Right lung (tissue), 5 donors: ENCODE results near the gene PRDM16. TPM values are rescaled to one million over a fixed set of nuclear protein-coding genes. Genes with fewer than 3 reads are reported as not detected.

Source experiments
- DNase-seq, 2 donors: peaks; one replicate each; pipeline ENCODE4 v3.0.0-alpha.2; 2013
- polyA plus RNA-seq, 5 donors: library from polyadenylated mRNA; unstranded; fragments of 120-200 nt; gene quantifications; one replicate each; pipeline versions ENCODE4 v1.2.1 to v1.2.3, GENCODE V29; 2013; ENCODE audit warnings: inconsistent platforms in 1 of 5, low replicate concordance in 1 of 5; ENCODE audit not compliant: insufficient read length in 5 of 5, insufficient read depth in 1 of 5

Gene PRDM16
- polyA plus RNA-seq, 5 donors: 9.8 to 16.0 (median 11.8) TPM

- no peak for DNase-seq
Observed at GRCh38 chr1:3459051-3459908, 390.3 kb downstream of the PRDM16 start.

DNA sequence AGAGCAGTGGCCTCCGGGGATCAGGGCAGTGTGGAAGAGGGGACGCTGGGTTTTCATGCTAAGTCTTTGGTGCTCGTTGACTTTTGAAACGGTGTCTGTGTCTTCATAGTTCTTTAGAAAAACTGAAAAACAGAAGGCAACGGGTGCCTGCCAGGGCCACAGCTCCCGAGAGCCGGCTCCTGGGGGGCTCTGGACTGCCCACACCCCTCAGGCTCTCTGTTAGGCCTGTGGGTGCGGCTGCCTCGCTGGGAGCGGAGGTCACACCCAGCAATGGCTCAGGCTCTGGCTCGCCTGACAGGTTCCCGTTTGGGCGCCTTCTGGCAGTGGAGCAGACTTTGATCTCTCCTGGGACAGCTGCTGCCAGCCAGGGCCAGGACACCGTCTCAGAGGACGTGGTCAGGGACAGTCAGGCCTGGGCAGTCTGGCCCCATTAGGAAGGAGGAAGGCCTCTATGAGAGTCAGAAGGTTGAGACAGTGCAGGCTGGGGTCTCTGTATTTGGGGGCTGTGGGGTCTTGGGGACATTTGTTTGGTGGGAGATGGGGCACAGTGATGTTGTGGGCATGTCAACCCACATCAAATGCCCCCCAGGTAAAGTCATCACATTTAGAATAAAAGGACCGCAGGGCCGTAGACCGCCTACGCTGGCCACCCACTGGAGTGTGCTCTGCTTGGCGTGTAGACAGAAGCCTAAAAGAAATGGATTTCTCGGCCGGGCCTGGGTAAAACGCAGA is 391.1 kb downstream of the PRDM16 start:
- DNase-seq: no peak

DNA sequence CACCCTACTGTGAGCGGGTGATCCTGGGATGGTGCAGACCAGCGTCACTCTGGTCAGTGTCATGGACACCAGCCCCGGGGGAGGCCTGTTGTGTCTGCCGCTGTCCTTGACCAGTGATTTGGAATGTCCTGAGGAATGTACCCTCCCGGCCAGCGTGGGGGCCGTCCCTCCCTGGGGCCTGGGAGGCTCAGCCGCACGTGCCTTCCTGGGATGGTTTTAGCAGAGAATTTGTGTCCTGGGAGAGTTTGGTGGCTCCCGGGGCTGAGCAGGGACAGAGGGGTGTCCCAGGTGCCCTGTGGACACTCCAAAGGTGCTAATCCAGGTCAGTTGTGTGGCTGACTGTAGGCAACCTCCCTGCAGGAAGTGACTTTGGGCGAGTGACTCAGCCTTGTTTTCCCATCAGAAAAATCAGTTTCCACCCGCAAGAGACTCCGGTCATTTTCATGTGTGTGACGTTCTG is 391.7 kb downstream of the PRDM16 start:
- DNase-seq: no peak

DNA sequence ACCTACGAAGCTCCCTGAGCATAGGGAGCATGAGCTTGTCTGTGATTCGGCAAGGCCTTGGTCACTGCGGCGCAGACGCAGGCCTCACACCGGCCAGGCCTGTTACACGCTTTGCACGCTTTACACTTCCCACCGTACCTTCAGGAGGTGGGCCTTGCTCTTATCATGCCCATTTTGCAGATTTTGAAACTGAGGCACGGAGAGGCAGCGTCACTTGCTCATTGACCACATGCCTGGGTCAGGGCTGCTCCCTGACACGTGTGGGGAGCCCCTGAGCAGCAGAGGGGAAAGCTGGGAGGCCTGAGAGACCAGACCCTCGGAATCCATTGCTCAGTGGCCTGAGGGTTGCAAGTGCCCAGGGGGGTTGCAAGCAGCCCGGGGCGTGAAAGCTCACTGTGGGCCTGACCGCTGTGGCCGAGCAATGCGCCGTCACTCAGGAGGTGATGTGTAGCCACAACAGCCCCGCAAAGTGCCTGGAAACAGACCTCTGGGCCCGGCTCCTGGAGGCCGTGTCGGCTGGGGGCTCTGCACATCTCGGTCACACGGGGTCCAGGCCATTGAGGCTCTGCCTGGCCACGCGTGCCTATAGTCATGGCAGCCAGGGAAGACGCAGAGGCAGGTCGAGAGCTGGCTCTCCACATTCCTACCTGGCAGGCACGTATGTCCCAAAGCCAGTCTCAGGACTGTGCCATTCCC is 392.4 kb downstream of the PRDM16 start:
- DNase-seq: no peak

DNA sequence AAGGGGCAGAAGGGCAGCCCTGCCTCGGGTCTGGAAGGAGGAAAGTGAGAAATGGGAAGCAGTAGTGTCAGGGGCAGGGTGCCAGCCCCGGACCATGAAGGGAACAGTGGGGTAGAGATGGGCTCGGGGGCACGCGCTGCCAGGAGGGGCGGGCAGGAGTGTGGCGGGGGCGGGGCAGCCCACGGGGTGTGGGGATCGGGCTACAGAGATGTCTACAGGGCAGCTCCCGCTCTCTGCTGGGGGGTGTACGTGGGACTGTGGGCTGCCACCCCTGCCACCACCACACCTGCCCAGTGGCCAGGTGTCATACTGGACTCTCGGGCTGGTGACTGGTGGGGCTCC is 392.9 kb downstream of the PRDM16 start:
- DNase-seq: no peak

- no peak for DNase-seq
Observed at GRCh38 chr1:3462356-3463012, 393.5 kb downstream of the PRDM16 start.

DNA sequence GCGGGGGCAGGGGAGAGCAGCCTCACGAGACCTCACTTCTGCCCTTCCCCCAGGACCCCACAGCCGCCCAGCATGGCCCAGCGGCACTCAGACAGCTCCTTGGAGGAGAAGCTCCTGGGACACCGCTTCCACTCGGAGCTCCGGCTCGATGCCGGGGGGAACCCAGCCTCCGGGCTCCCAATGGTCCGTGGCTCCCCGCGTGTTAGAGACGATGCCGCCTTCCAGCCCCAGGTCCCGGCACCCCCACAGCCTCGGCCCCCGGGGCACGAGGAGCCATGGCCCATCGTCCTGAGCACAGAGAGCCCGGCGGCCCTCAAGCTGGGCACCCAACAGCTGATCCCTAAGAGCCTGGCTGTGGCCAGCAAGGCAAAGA is 394.0 kb downstream of the PRDM16 start:
- no peak for DNase-seq

GRCh38 chr1:3463408-3463863 is 394.4 kb downstream of the PRDM16 start:
- DNase-seq: no peak

- DNase-seq: no peak
Observed at GRCh38 chr1:3463891-3464648, 395.1 kb downstream of the PRDM16 start.

DNA sequence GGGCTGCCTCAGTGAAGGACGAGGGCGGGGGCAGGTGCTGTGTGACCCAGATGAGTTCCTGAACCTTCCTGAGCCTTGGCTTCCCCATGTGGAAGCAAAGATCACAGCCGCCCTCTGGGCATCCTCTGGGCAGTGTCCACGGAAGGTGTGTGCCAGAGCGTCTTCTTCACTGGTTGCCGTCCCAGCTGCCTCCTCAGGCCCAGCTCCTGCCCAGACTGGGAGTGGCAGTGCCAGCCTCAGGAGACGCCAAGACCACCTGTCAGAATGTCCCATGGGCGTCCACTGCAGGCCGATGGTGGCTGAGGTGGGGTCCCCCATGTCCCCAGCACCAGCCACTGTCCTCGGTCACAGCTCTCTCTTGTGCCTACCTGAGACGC is 395.6 kb downstream of the PRDM16 start:
- no peak for DNase-seq

- DNase-seq: no peak
Observed at GRCh38 chr1:3465091-3465934, 396.3 kb downstream of the PRDM16 start.

GRCh38 chr1:3465935-3466321 is 396.9 kb downstream of the PRDM16 start:
- no peak for DNase-seq

DNA sequence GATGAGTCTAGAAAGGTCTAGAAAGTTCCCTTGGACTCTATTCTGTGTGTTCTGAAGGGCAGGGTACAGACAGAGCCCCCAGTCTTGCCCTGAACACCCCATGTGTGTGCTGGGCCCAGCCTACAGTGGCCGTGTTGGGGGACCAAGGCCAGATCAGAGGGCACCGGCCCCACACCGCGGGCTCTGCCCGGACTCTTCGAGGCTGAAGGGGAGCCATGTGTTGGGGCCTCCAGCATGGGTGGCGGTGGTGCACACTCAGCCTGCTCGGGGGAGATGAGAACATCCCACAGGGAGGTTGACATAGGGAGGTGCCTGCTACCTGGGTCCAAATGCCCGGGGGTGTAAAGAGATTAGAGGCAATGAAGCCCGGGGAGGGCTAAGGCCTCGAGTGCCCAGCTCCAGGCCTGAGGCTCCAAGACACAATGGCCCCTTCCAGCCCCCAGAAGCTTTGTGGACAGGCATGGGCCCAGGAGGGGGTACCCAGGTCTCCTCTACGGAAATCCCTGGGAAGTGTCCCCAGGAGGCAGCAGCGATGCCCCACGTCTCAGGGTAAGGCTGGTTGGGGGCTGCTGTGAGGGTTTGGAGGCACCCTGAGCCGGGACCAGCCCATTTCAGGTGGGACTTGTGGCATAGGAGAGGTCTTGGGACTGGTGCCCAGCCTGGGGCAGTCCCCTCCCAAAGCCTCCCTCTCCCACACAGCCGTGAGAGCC is 397.5 kb downstream of the PRDM16 start:
- no peak for DNase-seq

- no peak for DNase-seq
Observed at GRCh38 chr1:3467096-3468036, 398.4 kb downstream of the PRDM16 start.

GRCh38 chr1:3468236-3469103 is 399.5 kb downstream of the PRDM16 start:
- DNase-seq: no peak

GRCh38 chr1:3469104-3469848 is 400.3 kb downstream of the PRDM16 start:
- DNase-seq: no peak
